BJ (cell line): ENCODE results near the gene UBTF. TPM values are rescaled to one million over a fixed set of nuclear protein-coding genes. Genes with fewer than 3 reads are reported as not detected.

Experiments
- CTCF ChIA-PET: fragments of 350-600 bp; formaldehyde crosslinking; extraction: SDS; loops from one replicate; lab custom pipeline; 2021; ENCODE audit warnings: antibody characterized with exemption, inconsistent platforms; lab: Yijun Ruan, JAX
- POLR2A ChIA-PET: fragments of 300-600 bp; sonication (Branson Sonifier 250); formaldehyde crosslinking; extraction: SDS; loops from one replicate; lab custom pipeline; 2021; ENCODE audit warnings: antibody characterized with exemption; lab: Charles Lee
- DNase-seq: peaks from one replicate; pipeline ENCODE4 v3.0.0-alpha.2; 2011; ENCODE audit warnings: low read depth
- H3K27me3 ChIP-seq: 2 replicates; pipeline ENCODE4 v1.6.0; 2011; ENCODE audit warnings: low read length; ENCODE audit not compliant: control insufficient read depth, insufficient read depth
- H3K36me3 ChIP-seq: 2 replicates; pipeline ENCODE4 v1.5.1; 2011; ENCODE audit warnings: low read length; ENCODE audit not compliant: control insufficient read depth, insufficient read depth
- H3K4me3 ChIP-seq: 2 replicates; pipeline ENCODE4 v1.5.1; 2011; ENCODE audit warnings: low read depth, mild to moderate bottlenecking, control low read depth, low read length
- polyA plus RNA-seq: library from polyadenylated mRNA; depleted of rRNA; stranded (reverse); fragments of >200 nt; gene quantifications from 2 replicates; pipeline ENCODE4 v1.2.3, GENCODE V29; 2011
- TF ChIP-seq, protein P1 (sequence below): IDR thresholded peaks from 2 replicates; pipeline ENCODE4 v1.5.1; 2011; ENCODE audit warnings: low read depth, mild to moderate bottlenecking, control low read depth, inconsistent platforms, low read length, moderate library complexity; ENCODE audit not compliant: insufficient read depth

The UBTF gene
- polyA plus RNA-seq, 1 experiment: 21.1 TPM

DNA sequence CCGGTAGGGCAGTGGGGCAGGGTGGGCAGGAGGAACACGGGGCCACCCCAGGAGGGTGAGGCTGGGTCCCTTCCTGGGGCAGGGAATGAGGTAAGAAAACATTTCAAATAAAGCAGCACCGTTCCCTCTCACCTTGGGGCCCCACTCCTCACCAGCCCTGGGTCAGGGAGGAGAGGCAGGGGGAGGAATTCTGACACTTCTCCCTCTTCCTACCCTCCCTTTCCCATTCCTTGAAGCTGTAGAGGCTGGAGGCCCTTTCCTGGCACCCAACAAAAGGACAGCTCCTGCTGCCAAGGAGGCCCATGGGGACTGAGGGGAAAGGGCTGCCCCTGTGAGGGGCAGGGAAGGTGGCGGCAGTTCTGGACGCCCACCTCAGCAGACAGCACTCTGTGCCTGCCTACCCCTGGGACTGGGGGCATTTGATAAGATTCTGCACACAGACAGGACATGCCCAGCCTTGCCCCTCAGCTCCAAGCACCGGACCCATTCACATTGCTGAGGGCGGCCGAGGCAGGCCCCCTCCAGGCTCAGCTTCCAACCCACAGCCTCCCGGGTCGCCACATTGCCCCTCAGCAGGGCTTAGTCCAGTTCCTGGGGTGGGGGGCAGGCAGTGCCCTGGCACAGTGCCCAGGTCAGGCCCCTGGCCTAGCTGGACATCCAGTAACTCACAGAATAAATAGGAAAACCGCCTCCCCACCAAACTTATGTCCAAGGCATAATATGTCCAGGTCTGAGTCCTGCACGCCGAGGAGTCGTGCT, 26.0 kb downstream of the UBTF start:
- Histone ChIP-seq H3K27me3 (no peaks in the 10 kb centered on the region), H3K4me3 (no peak overlapping the region), H3K36me3 (peaks cover 42% of the 10 kb centered on the region)
- no peak for DNase-seq
- CTCF ChIA-PET: no interaction called here
- TF ChIP-seq, protein P1, sequence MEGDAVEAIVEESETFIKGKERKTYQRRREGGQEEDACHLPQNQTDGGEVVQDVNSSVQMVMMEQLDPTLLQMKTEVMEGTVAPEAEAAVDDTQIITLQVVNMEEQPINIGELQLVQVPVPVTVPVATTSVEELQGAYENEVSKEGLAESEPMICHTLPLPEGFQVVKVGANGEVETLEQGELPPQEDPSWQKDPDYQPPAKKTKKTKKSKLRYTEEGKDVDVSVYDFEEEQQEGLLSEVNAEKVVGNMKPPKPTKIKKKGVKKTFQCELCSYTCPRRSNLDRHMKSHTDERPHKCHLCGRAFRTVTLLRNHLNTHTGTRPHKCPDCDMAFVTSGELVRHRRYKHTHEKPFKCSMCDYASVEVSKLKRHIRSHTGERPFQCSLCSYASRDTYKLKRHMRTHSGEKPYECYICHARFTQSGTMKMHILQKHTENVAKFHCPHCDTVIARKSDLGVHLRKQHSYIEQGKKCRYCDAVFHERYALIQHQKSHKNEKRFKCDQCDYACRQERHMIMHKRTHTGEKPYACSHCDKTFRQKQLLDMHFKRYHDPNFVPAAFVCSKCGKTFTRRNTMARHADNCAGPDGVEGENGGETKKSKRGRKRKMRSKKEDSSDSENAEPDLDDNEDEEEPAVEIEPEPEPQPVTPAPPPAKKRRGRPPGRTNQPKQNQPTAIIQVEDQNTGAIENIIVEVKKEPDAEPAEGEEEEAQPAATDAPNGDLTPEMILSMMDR: no peak
- POLR2A ChIA-PET: no interaction called here

DNA sequence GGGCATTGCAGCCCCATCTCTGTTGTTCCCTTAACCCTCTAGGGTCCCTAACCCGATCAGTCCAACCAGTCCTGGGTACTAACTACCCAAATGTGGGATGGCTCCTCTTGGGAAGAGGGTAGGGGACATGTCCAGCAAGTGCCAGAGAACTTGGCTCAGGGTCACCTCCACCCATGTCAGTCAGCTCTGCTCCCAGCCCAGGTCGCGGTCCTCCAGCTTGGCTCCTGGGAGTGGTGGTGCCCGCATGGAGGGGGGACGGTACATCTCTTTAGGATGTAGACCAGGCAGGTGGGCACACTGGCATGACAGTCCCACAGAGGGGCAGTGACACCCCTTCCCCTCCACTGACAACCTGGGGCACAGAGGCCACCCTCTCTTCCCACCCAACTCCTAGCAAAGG, 26.7 kb downstream of the UBTF start:
- peaks cover 42% of the 10 kb centered on the region for H3K36me3 ChIP-seq
- TF ChIP-seq, protein P1: no peak
- ChIA-PET POLR2A (no interaction called here), CTCF (no interaction called here)
- no peak for DNase-seq
- H3K4me3 ChIP-seq: no peak overlapping the region
- H3K27me3 ChIP-seq: no peaks in the 10 kb centered on the region

DNA sequence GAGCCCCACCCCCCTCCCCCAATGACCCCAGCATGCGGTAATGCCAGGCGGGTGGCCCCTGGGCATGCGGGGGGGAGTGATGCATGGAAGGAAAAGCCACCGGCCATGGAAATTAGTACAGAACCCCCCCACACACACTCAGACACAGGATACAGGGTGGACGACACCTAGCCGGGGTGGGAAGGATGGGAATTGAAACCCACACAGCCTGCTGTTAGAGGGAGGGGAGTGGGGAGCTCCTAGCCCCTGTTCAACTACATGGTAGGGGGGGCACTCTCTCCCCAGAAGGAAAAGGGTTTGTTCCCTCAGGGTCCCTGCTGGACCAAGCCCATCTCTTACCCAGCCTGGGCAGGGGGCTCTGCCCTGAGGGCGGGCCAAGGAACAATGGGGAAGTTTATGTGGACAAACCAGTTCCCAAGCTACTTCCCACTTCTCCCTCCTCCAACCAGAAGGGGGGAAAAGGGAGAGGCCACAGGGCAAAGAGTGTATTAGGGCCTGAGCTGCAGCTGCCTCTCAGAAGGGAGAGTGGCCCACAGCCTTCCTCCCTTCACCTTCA, 27.5 kb downstream of the UBTF start:
- peaks cover 37% of the 10 kb centered on the region for H3K36me3 ChIP-seq

DNA sequence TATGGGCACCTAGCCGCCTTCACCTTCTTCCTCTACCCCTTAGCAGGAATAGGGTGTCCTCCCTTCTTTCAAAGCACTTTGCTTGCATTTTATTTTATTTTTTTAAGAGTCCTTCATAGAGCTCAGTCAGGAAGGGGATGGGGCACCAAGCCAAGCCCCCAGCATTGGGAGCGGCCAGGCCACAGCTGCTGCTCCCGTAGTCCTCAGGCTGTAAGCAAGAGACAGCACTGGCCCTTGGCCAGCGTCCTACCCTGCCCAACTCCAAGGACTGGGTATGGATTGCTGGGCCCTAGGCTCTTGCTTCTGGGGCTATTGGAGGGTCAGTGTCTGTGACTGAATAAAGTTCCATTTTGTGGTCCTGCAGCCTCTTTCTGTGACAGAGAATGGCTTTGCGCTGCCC, 28.1 kb downstream of the UBTF start:
- TF ChIP-seq, protein P1: no peak
- H3K4me3 ChIP-seq: no peak overlapping the region
- no peaks in the 10 kb centered on the region for H3K27me3 ChIP-seq
- CTCF ChIA-PET: interaction anchor here (1.3 kb wide), 1 partner anchor 19 kb away, joined by 4 read pairs; no protein-coding TSS in a partner anchor
- POLR2A ChIA-PET: no interaction called here
- no peak for DNase-seq
- H3K36me3 ChIP-seq: peaks cover 33% of the 10 kb centered on the region

More for the DNA sequence above, 27.5 kb downstream of the UBTF start:
- Histone ChIP-seq H3K27me3 (no peaks in the 10 kb centered on the region), H3K4me3 (no peak overlapping the region)
- ChIA-PET POLR2A (no interaction called here), CTCF (interaction anchor here (1.3 kb wide), 1 partner anchor 18 kb away, joined by 4 read pairs; no protein-coding TSS in a partner anchor)
- TF ChIP-seq, protein P1: no peak
- no peak for DNase-seq

DNA sequence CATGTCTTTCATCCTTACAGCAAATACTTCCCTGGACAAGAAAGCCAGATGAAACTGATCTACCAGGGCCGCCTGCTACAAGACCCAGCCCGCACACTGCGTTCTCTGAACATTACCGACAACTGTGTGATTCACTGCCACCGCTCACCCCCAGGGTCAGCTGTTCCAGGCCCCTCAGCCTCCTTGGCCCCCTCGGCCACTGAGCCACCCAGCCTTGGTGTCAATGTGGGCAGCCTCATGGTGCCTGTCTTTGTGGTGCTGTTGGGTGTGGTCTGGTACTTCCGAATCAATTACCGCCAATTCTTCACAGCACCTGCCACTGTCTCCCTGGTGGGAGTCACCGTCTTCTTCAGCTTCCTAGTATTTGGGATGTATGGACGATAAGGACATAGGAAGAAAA, 29.0 kb downstream of the UBTF start:
- POLR2A ChIA-PET: no interaction called here
- Histone ChIP-seq H3K4me3 (no peak overlapping the region), H3K27me3 (no peaks in the 10 kb centered on the region), H3K36me3 (peaks cover 32% of the 10 kb centered on the region)
- no peak for DNase-seq
- CTCF ChIA-PET: no interaction called here
- TF ChIP-seq, protein P1: no peak
